Loucy (cell line): ENCODE data around the gene PTPN21.

ENCODE experiments used
- EZH2phosphoT487 ChIP-seq: fragments of 200-600 bp; IDR thresholded peaks from 2 replicates; pipeline ENCODE4 v1.6.1; 2018; ENCODE audit warnings: antibody characterized with exemption, mild to moderate bottlenecking, moderate library complexity, borderline replicate concordance
- TF ChIP-seq, protein P1 (sequence below): fragments of 200-600 bp; sonication (generic); conservative IDR thresholded peaks from 2 replicates; pipeline ENCODE4 v1.5.1; 2014; ENCODE audit warnings: mild to moderate bottlenecking, antibody characterized with exemption, low read length

DNA sequence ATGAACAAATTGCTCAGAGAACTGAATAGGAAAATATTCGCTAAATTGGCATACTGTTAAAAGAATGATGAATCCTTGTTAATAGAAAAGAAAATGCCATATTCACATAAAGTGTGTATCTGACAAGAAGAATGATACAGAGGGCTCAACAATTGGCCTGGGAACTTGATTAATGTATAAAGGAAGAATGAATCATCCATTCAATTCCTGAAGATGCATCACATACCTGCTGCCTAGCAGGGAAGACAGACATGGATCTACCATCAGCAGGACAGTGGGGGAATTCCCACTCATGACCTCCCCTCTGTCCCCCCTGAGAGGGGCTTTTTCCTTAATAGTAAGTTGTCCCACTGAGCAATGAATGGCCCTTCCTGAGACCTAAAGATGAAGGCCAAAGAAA, 13.5 kb downstream of the PTPN21 start:
- TF ChIP-seq, protein P1, sequence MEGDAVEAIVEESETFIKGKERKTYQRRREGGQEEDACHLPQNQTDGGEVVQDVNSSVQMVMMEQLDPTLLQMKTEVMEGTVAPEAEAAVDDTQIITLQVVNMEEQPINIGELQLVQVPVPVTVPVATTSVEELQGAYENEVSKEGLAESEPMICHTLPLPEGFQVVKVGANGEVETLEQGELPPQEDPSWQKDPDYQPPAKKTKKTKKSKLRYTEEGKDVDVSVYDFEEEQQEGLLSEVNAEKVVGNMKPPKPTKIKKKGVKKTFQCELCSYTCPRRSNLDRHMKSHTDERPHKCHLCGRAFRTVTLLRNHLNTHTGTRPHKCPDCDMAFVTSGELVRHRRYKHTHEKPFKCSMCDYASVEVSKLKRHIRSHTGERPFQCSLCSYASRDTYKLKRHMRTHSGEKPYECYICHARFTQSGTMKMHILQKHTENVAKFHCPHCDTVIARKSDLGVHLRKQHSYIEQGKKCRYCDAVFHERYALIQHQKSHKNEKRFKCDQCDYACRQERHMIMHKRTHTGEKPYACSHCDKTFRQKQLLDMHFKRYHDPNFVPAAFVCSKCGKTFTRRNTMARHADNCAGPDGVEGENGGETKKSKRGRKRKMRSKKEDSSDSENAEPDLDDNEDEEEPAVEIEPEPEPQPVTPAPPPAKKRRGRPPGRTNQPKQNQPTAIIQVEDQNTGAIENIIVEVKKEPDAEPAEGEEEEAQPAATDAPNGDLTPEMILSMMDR: no peak
- TF ChIP-seq EZH2phosphoT487: no peak
